MM.1S (cell line): ENCODE results near the gene TMEM82.

Experiments used
- CTCF ChIP-seq: fragments of 300-600 bp; sonication (generic); IDR thresholded peaks from 2 replicates; pipeline ENCODE4 v1.5.1; 2016; ENCODE audit warnings: antibody characterized with exemption, low read length, mixed read lengths
- EZH2 ChIP-seq: fragments of 300-600 bp; sonication (generic); optimal IDR thresholded peaks from 2 replicates; pipeline ENCODE3; 2017; ENCODE audit warnings: low read depth, mild to moderate bottlenecking, antibody characterized with exemption, low read length, mixed read lengths
- EZH2phosphoT487 ChIP-seq: fragments of 300-600 bp; sonication (generic); IDR thresholded peaks from 2 replicates; pipeline ENCODE4 v1.6.1; 2018; ENCODE audit warnings: antibody characterized with exemption, low read length

DNA sequence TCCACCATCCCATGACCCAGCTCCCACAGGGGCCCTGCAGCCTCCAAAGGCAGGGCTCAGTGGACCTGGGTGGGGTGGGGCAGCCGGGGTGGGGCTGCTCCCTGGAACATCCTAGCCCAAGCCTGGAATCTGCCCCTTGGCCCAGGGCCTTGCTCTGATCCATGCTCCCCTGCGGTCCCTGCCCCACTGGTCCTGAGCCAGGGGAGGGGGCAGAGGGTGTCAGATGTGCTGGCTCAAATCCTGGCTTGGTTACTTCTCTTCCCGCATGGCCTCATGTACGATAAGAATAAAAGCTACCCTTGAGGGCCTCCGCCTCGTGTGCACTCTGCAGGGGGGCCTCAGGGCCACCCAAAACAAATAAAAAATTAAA lies 5.4 kb upstream of the TMEM82 start:
- no peak for TF ChIP-seq CTCF
- TF ChIP-seq EZH2phosphoT487 = no peak
- no peak for TF ChIP-seq EZH2
